Hematopoietic multipotent progenitor cell treated with erythropoietin and hydrocortisone succinate and interleukin-3 and kit ligand, for 4 days (in vitro differentiated cells): ENCODE results near the gene ILKAP.

Source experiments
- DNase-seq: peaks from one replicate; pipeline ENCODE4 v3.0.0-alpha.2; 2015

ILKAP gene

DNA sequence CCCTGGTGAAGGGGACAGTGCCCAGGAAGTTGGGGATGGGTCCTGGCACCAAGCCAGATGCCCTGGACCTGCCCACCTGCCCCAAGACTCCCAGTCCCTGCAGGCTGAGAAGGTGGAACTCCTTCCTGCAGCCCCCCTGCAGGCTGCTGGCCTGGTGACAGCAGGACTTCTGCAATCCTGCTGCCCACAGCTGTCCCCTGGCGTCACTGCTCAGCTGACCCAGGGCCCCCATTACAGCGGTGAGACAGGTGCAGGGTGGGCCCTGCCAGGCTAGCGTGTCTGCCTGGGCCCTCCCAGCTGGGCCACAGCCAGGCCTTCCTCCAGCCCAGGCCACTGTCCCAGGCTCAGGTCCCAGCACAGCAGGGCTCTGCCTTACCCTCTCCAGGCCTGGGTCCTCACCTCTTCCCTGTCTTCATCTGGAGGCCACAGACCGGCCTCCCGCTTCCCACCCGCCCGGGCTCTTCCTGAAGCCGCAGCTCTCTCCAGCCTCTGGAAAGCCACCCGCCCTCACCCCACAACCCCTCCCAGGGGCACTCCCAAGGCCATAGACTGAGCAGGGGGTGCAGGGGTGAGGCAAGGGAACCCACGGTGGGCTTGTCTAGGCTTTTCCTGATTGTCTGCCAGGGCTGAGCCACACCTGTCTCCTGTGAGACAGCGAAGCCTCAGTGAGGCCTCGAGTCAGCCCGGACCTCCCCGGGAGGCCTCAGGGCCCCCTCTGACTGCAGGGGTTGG lies 53.5 kb downstream of the ILKAP start:
- no peak for DNase-seq

GRCh38 chr2:238148981-238149380 lies 54.5 kb downstream of the ILKAP start:
- no peak for DNase-seq

- no peak for DNase-seq
Measured at GRCh38 chr2:238146884-238147544, 56.5 kb downstream of the ILKAP start.

- DNase-seq: no peak
Measured at GRCh38 chr2:238145851-238146250, 57.6 kb downstream of the ILKAP start.

DNA sequence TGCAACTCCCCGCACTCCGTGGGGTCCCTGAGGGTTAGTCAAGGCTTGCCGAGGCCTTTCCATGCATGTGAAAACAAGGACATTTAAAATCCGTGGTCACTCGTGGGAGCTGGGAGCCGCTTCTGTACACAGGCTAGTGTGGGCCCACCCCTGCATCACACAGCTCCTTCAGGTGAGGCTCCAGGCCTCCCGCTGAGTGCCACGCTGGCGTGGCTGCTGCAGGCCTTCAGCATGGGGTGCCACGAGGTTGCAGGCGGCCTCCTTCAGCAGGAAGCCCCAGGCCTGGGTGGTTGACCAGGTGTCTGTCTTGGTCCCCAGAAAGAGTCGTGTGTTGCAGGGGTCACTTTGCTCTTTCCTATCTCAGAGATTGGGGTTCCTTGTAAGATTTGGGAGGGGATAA lies 58.4 kb downstream of the ILKAP start:
- no peak for DNase-seq

- DNase-seq: no peak
Measured at GRCh38 chr2:238144262-238144661, 59.2 kb downstream of the ILKAP start.

DNA sequence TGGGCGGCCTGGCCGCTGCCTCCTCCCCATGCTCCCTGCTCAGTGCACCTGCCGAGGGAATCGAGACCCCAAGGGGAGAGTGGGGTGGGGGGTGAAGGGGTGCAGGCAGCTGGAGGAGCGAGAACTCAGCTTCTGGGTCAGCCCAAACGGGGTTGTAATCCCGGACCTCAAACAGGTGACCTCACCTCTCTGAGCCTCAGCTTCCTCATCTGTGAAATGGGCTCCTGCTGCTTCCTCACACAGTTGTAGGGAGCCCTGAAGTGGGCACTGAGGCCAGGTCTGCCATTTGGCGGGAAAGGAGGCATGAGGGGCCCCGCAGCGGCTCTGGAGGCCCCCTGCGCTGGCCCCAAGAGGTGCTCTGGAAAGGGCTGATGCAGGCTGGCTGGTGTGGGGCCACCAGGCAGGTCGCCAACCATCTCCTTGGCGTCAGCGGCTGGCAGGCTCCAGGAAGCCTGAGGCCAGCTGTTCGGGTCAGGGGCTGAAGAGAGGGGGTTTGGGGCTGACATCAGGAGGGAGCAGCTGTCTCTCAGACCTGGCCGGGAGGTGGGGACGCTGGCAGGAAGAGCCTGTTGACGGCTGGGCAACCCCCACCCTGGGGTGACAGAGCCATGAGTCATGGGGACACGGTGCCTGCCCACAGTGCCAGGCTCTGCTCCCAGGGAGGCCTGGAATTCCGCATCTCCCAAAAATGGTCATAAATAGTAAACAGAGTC lies 60.1 kb downstream of the ILKAP start:
- DNase-seq: peak; percentile 33

GRCh38 chr2:238142382-238143205 lies 60.9 kb downstream of the ILKAP start:
- DNase-seq: no peak

DNA sequence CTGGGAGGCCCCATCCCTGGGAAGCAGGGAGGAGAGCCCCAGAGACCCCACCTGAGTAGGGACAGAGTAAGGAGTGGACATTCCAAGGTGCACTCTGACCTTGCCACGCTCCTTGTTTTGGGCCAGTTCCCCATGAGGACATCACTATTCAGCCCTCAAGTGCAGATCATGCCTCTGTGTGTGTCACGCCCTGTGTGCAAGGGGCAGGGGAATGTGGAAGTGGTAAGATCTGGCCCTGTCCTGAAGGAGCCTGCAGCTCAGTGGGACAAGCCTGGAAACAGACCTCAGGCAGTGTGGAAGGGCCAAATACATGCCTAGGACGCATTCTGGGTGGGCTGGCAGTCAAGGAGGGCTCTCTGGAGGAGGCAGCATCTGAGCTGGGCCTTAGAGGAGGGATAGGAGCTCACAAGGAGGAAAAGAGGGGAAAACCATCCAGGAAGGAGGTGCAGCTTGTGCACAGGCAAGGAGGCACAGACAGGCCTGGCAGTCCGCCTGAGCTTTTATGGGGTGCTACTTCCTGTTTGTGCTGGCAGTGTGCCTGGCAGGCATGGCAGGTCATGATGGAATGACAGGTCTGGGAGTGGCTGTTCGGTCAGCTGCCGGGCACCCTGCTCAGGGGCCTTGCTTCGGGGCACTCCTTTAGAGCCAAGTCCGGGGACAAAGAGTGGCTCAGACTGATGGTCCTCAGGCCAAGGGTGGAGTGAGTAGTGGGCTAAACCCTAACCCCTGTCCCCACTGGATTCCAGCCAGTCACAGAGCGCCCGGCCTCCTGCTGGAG lies 61.8 kb downstream of the ILKAP start:
- peak; percentile 80 for DNase-seq

DNA sequence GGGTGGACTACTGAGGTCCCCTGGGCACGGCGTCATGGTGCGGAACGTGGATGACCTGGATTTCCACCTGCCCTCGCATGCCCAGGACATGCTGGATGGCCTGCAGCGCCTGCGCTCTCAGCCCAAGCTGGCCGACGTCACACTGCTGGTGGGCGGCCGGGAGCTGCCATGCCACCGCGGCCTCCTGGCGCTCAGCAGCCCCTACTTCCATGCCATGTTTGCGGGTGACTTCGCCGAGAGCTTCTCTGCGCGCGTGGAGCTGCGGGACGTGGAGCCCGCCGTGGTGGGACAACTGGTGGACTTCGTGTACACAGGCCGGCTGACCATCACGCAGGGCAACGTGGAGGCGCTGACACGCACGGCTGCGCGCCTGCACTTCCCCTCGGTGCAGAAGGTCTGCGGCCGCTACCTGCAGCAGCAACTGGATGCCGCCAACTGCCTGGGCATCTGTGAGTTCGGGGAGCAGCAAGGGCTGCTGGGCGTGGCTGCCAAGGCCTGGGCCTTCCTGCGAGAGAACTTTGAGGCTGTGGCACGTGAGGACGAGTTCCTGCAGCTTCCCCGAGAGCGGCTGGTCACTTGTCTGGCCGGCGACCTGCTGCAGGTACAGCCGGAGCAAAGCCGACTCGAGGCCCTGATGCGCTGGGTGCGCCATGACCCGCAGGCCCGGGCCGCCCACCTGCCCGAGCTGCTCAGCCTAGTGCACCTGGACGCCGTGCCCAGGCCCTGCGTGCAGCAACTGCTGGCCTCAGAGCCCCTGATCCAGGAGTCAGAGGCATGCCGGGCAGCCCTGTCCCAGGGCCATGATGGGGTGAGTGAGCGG lies 62.6 kb downstream of the ILKAP start:
- no peak for DNase-seq

- no peak for DNase-seq
Measured at GRCh38 chr2:238140040-238140439, 63.5 kb downstream of the ILKAP start.

DNA sequence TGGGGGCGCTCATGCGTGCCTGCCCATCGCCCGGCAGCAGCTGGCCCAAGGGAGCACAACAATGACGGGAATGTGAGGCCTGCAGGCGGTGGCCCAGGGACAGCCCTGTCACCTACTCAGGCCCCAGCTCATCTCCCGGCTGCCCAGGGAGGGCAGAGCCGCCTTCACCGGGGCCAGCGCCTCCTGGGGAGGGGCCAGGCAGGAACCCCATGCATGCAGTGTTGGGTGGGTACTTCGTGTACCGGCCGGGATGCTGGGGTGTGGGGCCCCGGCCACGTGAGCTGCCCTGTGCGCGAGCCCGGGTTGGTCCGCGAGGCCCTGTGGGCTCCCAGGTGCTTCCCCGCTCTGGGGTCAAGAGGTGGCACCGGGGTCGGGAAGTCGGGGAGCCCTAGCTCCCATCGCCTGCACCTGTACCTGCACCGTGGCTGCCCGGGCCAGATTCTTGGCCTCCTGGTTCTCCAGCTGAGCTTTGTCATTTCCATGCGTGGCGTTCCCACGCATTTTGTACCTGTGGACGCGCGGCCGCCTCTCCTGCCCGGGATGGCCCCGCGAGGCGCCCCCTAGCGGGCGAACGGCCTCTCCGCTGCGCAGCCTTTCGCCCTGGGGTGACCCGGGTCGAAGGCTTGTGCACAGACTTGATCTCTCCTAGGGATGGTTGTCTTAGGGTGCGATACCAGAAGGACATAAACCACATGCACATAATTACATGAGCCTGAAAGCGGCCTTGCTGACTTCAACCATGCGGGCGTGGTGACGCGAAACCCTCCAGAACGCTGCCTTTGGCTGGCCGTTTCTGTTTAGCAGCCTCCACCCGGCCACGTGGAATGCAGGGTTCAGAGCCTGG lies 64.1 kb downstream of the ILKAP start:
- DNase-seq: peak; percentile 48

DNA sequence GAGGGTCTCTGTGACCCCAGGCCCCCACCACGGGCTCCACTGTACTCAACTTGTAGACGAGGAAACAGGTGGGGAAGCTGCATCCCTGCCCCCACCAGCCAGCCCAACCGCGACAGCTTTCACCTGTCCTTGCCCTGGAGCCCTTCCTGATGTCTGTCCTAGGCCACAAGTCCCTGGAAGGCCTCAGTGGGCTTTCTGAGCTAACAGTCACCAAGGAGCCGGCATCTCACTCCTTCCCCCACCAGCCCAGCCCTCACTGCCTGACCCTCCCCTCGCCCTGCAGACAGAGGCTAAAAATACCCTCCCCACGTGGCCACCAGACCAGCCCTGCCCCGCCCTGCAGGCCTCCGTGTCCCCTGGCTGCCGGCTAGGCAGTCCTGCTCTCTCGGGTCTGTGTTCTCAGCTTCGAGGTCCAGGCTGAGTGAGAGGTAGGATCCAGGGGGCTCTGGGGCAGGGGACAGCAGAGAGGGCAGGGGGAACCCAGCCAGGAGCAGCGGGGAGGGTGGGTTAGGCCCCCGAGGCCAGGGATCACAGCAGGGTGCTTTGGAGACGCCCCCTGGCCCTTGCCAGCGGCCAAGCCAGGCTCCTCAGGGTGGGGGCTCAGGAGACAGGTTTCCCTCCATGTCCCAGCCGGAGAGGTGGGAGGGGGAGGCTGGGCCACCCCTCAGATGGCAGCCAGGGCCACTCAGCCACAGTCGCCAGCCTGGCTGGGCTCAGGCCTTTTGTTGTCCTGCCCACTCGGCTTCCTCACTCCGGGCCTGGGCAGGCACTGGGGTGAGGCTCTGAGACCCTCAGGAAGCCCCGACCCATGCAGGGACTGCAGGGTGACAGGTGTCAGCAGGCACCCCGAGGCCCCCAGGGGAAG lies 64.9 kb downstream of the ILKAP start, which contains the start of gene KLHL30:
TSS of gene KLHL30 (plus strand) at position 338 of the 865 bp plus-strand sequence. CDS start 2,087 bp downstream, outside the sequence.
- DNase-seq: no peak

DNA sequence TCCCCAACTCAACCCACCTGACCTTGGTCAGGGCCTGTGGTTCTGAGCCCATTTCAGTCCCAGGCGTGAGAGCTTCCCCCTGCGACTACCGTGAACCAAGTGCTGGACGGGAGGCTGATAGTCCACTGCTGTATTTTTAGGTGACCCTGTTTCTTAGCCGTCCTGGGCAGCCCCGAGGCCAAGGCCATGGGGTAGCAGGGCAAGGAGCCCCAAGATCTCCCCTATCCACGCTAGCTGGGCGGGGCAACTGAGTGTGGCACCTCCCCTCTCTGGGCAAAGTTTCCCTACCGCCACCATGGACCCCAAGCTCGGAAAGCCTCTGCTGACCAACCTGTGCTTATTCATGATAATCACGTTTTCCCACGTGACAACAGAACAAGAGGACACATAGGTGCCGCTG lies 65.6 kb downstream of the ILKAP start:
- DNase-seq: no peak

DNA sequence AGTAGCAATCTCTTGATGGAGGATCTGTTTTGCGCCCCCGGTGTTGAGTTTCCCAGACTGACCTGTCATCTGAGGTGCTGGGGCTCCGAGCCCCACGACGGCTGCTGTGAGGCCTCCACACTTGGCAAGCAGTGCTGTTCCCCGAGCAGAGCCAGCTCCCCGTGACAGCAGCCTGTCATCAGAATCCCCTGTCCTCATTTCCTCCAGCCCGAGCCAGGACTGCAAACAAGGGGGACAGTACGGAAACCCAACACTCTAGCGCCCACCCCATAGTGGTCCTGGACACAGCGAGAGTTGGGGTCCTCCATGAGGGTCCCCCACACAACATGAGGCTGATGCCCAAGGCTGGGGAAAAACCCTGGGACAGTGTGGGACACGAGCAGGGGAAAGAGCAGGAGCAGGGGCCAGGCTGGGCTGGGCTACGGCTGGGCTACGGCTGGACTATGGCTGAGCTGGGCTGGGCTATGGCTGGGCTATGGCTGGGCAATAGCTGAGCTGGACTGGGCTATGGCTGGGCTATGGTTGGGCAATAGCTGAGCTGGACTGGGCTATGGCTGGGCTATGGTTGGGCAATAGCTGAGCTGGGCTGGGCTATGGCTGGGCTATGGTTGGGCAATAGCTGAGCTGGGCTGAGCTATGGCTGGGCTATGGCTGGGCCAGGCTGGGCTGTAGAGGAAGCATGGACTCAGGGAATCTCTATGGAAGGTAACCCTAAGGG lies 66.5 kb downstream of the ILKAP start:
- peak; percentile 43 for DNase-seq

DNA sequence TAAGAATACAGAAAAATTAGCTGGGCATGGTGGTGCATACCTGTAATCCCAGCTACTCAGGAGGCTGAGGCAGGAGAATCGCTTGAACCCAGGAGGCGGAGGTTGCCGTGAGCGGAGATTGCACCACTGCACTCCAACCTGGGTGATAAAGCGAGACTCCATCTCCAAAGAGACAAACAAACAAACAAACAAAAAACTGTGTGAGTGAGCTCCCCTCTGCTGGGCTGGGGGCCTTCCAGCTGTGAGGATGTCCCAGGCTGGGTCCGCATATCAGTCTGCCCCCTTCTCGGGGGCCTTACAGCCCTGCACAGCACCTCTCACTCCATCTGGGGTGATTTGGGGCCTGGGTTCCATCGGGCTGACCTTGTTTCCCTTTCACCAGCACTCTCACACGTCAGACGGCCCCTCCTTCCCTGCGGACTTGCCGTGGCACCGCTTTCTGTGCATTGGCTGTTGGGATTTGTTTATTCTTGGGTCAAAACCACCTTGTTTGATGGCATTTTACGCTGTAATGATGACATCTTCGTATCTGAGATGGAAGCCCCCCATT lies 67.8 kb downstream of the ILKAP start:
- no peak for DNase-seq

- no peak for DNase-seq
Measured at GRCh38 chr2:238134393-238134785, 69.1 kb downstream of the ILKAP start.
